HG02840 (cell line): Measurements from ENCODE around the gene DUSP11.
"Not testable (repeated sequence)": the region's sequence is repeated elsewhere in the genome, so short reads cannot be mapped to it uniquely, and the experiment has no call there.

Experiments
- ATAC-seq: cut with Tn5 transposase; IDR thresholded peaks from one replicate; pipeline ENCODE4 v1.9.1; 2021; ENCODE audit warnings: mild to moderate bottlenecking, moderate library complexity, moderate number of reproducible peaks; ENCODE audit not compliant: unreplicated experiment, low FRiP score

The DUSP11 gene

GRCh38 chr2:73779467-73780236 lies at the start of gene DUSP11:
Gene DUSP11 (minus strand): TSS chr2:73780103. CDS start chr2:73779974, 129 bp downstream.
- ATAC-seq = peak; percentile 98

GRCh38 chr2:73828818-73829570 lies 49.1 kb upstream of the DUSP11 start, which contains the start of gene STAMBP:
Gene STAMBP (plus strand): TSS chr2:73828961. CDS start chr2:73830857, 1,896 bp downstream.
- peak; percentile 86 for ATAC-seq

- no peak for ATAC-seq
Observed at GRCh38 chr2:73828389-73828817, 48.5 kb upstream of the DUSP11 start.

GRCh38 chr2:73827660-73828388 lies 47.9 kb upstream of the DUSP11 start:
- ATAC-seq = no peak

- no peak for ATAC-seq
Observed at GRCh38 chr2:73827018-73827417, 47.1 kb upstream of the DUSP11 start.

DNA sequence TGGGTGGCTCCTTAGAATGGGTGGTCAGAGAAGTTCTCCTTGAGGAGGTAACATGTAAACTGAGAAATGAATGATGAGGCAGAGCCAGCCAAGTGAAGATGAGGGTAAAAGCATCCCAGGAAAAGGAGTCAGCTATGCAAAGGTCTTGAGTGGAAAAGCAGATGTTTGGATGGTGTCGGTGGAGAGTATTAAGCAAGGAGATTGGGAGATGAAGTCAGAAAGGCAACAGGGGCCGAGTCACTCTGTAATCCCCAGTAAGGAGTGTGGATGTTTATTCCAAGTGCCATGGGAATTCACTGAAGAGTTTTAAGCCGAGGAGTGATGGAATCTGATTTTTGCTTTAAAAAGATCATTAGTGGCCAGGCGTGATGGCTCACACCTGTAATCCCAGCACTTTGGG lies 45.5 kb upstream of the DUSP11 start:
- no peak for ATAC-seq

DNA sequence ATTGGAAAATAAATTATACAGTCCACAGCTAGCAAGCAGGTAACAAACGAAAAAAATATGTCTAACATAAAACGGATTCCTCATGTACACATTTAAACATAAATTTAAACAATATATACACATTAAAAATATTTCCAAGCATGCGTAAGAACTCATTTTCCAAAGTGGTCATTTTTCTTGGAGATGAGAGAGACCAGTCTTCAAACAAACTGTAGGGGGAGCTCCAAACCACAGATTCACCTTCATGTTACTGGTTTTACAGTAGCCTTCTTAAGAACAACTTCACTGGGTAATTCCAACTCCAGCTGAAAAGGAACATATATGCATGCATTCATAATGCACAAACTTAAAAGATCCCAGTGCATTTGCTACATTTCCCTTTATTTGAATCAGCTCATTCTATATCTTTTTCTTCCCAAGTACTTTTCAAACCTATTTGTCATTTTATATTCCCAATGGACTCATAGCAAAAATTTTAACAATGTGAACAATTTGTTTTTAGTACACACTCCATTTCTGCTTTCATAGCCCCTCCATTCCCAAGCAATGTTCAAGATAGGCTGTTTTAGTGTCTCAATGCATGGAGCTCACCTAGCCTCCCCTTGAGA lies 44.1 kb upstream of the DUSP11 start:
- no peak for ATAC-seq

DNA sequence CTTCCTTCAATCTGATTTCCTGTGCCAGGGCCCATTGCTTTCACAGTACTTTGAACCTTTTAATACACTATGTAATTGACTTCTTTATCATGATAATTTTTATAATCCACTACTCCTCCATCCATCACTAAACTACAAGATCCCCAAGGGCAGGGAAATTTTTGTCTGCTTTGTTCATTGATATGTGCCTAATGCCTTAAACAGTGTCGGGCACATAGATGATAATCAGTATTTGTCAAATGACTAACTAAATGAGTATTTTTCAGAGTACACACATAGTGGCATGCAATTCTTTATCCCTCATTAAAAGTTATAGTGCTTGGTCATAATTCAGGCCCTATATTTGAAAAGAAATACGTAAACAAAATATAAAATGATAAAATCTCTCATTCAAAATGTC lies 43.5 kb upstream of the DUSP11 start:
- no peak for ATAC-seq

DNA sequence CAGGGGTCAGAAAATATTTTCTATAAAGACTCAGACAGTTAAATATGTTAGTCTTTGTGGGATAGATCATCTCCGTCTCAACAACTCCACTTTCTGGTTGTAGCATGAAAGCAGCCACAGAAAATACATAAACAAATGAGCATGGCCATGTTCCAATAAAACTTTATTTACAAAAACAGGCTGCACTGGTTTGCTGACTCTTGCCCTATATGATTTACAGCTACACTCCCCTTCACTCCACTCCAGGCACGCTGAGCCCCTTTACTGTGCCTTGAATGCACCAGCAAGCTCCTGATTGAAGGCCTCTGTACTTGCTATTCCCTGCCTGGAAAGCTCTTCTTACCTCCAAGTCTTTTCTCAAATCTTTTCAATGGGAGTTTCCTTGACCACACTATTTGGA lies 43.1 kb upstream of the DUSP11 start:
- ATAC-seq = no peak

DNA sequence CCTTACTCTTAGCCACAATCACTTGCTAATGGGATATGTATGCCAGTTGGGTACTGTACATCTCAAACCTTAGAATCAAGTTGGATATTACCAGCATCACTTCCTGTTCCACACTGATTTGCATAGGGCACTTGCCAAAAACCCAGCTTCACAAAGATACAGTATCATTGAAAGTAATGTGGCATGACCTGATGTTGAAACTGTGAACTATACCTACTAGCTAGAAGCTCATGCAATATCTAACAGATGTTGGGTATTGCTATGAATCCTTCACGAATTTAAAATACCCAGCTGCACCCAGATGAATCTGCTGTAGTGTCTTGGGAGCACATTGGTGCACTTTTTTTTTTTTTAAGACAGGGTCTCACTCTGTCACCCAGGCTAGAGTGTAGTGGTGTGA lies 42.4 kb upstream of the DUSP11 start:
- no peak for ATAC-seq

DNA sequence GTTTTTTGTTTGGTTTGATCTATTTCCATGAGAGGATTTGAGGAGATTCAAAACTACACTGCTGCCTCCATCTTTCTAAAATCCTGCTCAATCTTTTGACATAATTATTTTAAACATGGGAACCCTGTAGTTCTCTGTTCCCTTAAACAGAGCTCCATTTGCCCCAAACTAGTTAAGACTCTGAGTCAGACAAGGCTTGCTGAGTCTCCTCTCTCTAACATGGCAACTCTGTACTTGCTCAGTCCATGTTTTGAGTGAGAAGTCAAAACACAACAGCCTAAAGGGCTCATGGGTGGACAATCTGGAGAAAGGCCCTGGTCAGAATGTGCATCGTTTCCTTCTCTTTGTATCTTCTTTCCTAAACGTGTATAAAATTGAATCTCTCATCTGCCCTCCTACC lies 41.8 kb upstream of the DUSP11 start:
- ATAC-seq = no peak

DNA sequence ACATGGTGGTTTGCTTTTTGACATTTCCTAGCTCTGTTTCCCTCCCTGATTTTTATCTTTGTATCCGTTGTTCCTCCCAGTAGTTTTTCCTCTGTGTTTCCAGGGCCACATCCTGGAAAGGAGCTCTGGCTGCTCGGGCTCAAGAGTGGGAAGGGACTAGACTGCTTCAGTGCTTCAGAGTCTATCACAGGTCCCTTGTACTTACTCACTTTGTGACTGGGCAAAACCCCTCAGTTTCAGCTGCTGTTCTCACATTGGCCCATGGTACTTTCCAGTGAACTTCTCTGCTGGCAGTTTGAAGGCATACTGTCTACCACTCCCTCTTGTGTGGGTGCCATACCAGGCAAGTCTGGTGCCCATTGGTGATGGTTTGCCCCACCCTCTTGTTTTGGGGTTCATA lies 41.3 kb upstream of the DUSP11 start:
- ATAC-seq = peak; percentile 55

- ATAC-seq = no peak
Observed at GRCh38 chr2:73818296-73818695, 38.4 kb upstream of the DUSP11 start.

- ATAC-seq = no peak
Observed at GRCh38 chr2:73812635-73813034, 32.7 kb upstream of the DUSP11 start.

- no peak for ATAC-seq
Observed at GRCh38 chr2:73811878-73812277, 32.0 kb upstream of the DUSP11 start.

DNA sequence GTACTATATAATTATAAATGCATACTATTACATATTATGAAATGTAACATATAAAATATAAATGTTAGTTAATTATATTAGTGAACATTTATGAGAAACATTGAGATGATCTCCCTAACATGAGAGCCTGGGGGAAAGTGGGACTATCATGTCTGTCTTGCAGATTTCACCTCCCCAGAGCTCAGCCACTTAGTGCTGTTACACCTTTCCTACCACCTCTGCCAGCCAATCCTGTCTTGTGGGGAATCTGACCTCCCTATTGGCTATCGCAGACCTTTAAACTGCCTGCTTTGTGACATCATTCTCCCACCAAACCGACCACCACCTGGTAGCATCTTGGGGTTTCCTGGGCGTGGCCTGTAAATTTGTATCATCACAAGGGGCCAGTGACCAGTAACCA lies 4.0 kb upstream of the DUSP11 start, which contains the start of gene C2orf78:
Gene C2orf78, plus strand, starts transcription at position 301 of the 400 bp plus-strand sequence. CDS start 127 bp downstream, outside the sequence.
- not testable (repeated sequence) for ATAC-seq

DNA sequence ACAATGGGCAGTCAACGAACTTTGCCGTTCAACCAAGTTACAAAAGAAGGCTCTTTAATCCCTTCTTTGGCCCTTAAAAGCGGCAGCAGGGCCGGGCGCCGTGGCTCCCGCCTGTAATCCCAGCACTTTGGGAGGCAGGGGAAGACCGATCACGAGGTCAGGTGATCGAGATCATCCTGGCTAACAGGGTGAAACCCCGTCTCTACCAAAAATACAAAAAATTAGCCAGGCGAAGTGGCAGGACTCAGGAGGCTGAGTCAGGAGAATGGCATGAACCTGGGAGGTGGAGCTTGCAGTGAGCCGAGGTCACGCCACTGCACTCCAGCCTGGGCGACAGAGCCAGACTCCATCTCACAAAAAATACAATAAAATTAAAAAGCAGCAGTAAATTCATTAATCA lies 3.5 kb upstream of the DUSP11 start:
- not testable (repeated sequence) for ATAC-seq

GRCh38 chr2:73780237-73780582 lies 307 bp upstream of the DUSP11 start:
- ATAC-seq = no peak

DNA sequence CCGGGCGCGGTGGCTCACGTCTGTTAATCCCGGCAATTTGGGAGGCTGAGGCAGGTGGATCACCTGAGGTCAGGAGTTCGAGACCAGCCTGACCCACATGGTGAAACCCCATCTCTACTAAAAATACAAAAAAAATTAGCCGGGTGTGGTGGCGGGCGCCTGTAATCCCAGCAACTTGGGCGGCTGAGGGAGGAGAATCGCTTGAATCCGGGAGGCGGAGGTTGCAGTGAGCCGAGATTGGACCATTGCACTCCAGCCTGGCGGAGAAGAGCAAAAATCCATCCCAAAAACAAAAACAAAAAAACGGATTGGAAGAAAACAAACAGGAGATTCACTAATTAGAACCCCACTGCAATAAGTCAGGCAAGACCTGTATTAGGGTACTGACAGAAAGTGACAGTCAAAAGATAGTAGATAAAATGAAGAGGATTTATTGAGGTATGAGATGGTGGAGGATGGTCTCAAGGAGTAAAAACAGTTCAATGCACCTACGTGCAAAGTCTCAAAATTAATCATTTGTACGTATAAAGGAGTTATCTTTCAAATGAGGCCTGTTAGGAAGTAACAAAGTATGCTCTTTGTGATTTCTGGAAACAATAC lies 936 bp downstream of the DUSP11 start:
- ATAC-seq = not testable (repeated sequence)

GRCh38 chr2:73776869-73777519 lies 2.9 kb downstream of the DUSP11 start:
- ATAC-seq = no peak
